GM19193 (cell line): ENCODE data around the gene NR3C1.

Experiments used
- POLR2A ChIP-seq: IDR thresholded peaks from 4 replicates; pipeline ENCODE4 v1.6.1; 2011; ENCODE audit not compliant: insufficient read depth, insufficient read length; ENCODE audit errors: extremely low read depth

Gene NR3C1

DNA sequence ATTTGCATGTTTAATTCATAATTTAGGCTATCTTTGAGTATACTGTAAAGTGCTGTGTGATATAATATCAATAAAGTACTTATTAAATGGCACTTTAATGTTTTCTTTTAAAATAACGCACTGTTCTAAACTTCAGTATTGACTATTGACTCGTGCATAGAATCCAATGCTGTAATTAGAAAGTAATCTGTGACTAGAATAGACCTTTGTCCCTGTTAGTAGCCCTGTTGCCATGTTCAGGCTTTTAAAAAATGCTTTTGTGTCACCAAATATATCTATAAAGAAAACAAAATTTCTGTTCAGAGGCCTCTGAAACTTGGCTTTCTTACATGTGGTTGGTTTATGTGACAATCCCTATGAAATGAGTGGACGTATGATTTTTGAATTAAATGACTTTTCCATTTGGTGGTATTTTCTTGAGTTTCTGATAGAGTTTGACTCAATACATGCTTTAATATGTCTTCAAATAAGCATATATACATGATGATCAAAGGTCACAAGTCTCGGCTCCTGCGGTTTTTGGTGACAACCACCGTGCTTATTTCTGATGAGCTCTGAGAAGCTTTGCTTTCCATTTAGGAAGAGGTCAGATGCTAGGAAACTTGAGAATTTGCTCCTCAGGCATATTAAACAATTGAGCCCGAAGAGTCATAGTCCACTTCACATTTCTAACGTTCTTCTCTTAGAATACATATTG is 174.7 kb downstream of the NR3C1 start:
- TF ChIP-seq POLR2A = no peak
